Transverse colon (tissue), 3 donors: ENCODE results near the gene CALM1.

ENCODE experiments used
- CTCF ChIP-seq, 5 experiments: fragments of 200-600 bp in 3 of 5; fragments of 450-650 bp in 2 of 5; sonication (generic) in 3 of 5; IDR thresholded peaks; 1 replicate in 2 of 5; 2 replicates in 3 of 5; pipeline ENCODE4 v1.5.1; 2016 to 2017; ENCODE audit warnings: antibody characterized with exemption in 5 of 5, inconsistent platforms in 3 of 5, mild to moderate bottlenecking in 2 of 5, moderate library complexity in 1 of 5
- POLR2A ChIP-seq: fragments of 450-650 bp; IDR thresholded peaks from one replicate; pipeline ENCODE4 v1.6.1; 2016; ENCODE audit warnings: antibody characterized with exemption, mild to moderate bottlenecking, moderate library complexity

- no peak for TF ChIP-seq POLR2A
- no peak for TF ChIP-seq CTCF (IDR thresholded peaks at IDR 0.05)
Measured at GRCh38 chr14:90356925-90357324, 39.9 kb upstream of the CALM1 start.
